PFSK-1 (cell line): Measurements from ENCODE around the gene GTSF1L.

Source experiments
- POLR2AphosphoS5 ChIP-seq: IDR thresholded peaks from 2 replicates; pipeline ENCODE4 v1.6.1; 2012; ENCODE audit warnings: low read depth, mild to moderate bottlenecking, control low read depth, low read length, moderate library complexity
- REST ChIP-seq, 2 experiments: IDR thresholded peaks; 2 replicates each; pipeline versions ENCODE4 v1.6.1 to v1.8.0; 2011 to 2012; ENCODE audit warnings: low read depth in 2 of 2, low read length in 2 of 2, control low read depth in 1 of 2, inconsistent platforms in 1 of 2, mild to moderate bottlenecking in 1 of 2, moderate library complexity in 1 of 2; ENCODE audit not compliant: insufficient read depth in 1 of 2
- TAF1 ChIP-seq: IDR thresholded peaks from 2 replicates; pipeline ENCODE4 v1.6.1; 2012; ENCODE audit warnings: low read length, control low read depth, borderline replicate concordance; ENCODE audit not compliant: insufficient read depth

- TF ChIP-seq POLR2AphosphoS5 = no peak
- no peak for TF ChIP-seq REST (IDR thresholded peaks at IDR 0.05; ENCODE audit: insufficient read depth in 1 of 2, low read depth in 2 of 2, low read length in 2 of 2)
- no peak for TF ChIP-seq TAF1
Observed at GRCh38 chr20:43770342-43770741, 43.5 kb upstream of the GTSF1L start.
